NCI-H774 (cell line): Measurements from ENCODE around the gene ACOT6.
"Not testable (repeated sequence)": the region's sequence is repeated elsewhere in the genome, so short reads cannot be mapped to it uniquely, and the experiment has no call there.

Experiments used
- DNase-seq: peaks from one replicate; lab custom pipeline; 2025; lab: John Stamatoyannopoulos, UW

The ACOT6 gene

GRCh38 chr14:73612339-73613045 lies at the start of gene ACOT6:
TSS of gene ACOT6 (plus strand) at chr14:73612517. CDS start at chr14:73612572, 55 bp downstream.
- DNase-seq, result peak; percentile 42

GRCh38 chr14:73562696-73563095 lies 49.6 kb upstream of the ACOT6 start:
- DNase-seq, result not testable (repeated sequence)

GRCh38 chr14:73566431-73566830 lies 45.9 kb upstream of the ACOT6 start:
- not testable (repeated sequence) for DNase-seq

GRCh38 chr14:73566935-73567334 lies 45.4 kb upstream of the ACOT6 start:
- DNase-seq, result not testable (repeated sequence)

- DNase-seq, result no peak
Observed at GRCh38 chr14:73567358-73567757, 45.0 kb upstream of the ACOT6 start.

- DNase-seq, result no peak
Observed at GRCh38 chr14:73567951-73568885, 44.1 kb upstream of the ACOT6 start.

GRCh38 chr14:73568886-73569184 lies 43.5 kb upstream of the ACOT6 start:
- not testable (repeated sequence) for DNase-seq

GRCh38 chr14:73569185-73569958 lies 42.9 kb upstream of the ACOT6 start, which contains the start of gene ACOT2:
TSS of gene ACOT2 (plus strand) at chr14:73569213. CDS start at chr14:73569241, 28 bp downstream.
- peak; percentile 18 for DNase-seq

GRCh38 chr14:73570913-73571312 lies 41.4 kb upstream of the ACOT6 start:
- not testable (repeated sequence) for DNase-seq

- DNase-seq, result not testable (repeated sequence)
Observed at GRCh38 chr14:73573034-73573433, 39.3 kb upstream of the ACOT6 start.

- DNase-seq, result not testable (repeated sequence)
Observed at GRCh38 chr14:73573740-73574139, 38.6 kb upstream of the ACOT6 start.

- not testable (repeated sequence) for DNase-seq
Observed at GRCh38 chr14:73574251-73574650, 38.1 kb upstream of the ACOT6 start.

GRCh38 chr14:73576391-73576790 lies 35.9 kb upstream of the ACOT6 start:
- DNase-seq, result no peak

- not testable (repeated sequence) for DNase-seq
Observed at GRCh38 chr14:73577214-73577613, 35.1 kb upstream of the ACOT6 start.

GRCh38 chr14:73582102-73582979 lies 30.0 kb upstream of the ACOT6 start:
- not testable (repeated sequence) for DNase-seq

- DNase-seq, result no peak
Observed at GRCh38 chr14:73588695-73589094, 23.6 kb upstream of the ACOT6 start.

- DNase-seq, result no peak
Observed at GRCh38 chr14:73589116-73589515, 23.2 kb upstream of the ACOT6 start.

- not testable (repeated sequence) for DNase-seq
Observed at GRCh38 chr14:73590673-73591004, 21.7 kb upstream of the ACOT6 start.

- DNase-seq, result peak; percentile 5
Observed at GRCh38 chr14:73591690-73592449, 20.4 kb upstream of the ACOT6 start, which contains the start of gene ACOT4. TSS of gene ACOT4 (plus strand) at chr14:73591873. CDS start at chr14:73591960, 87 bp downstream.

- DNase-seq, result no peak
Observed at GRCh38 chr14:73594491-73594890, 17.8 kb upstream of the ACOT6 start.
